ENCODE measurements around the gene FDXACB1.
"Not testable (repeated sequence)": the region's sequence is repeated elsewhere in the genome, so short reads cannot be mapped to it uniquely, and the experiment has no call there.

Gene FDXACB1

GRCh38 chr11:111909378-111909777 lies 30.4 kb upstream of the FDXACB1 start:
- Histone ChIP-seq H3K27ac (ENCODE audit: insufficient read depth, low read length, poor library complexity, severe bottlenecking) (no peak overlapping the region), H3K36me3 (ENCODE audit: control insufficient read depth, insufficient read depth, low read length) (no peaks in the 10 kb centered on the region), H3K27me3 (replicated peaks; ENCODE audit: control insufficient read depth, insufficient read depth, low read length, poor library complexity, severe bottlenecking) (peaks cover 12% of the 10 kb centered on the region), H3K9me3 (ENCODE audit: control insufficient read depth, low read length) (no peaks in the 10 kb centered on the region), H3K4me3 (ENCODE audit: insufficient read depth, low read depth, low read length, poor library complexity, severe bottlenecking) (no peak overlapping the region), H3K4me1 (ENCODE audit: control insufficient read depth, insufficient read depth, low read length, poor library complexity, severe bottlenecking) (no peaks in the 10 kb centered on the region)
- DNase-seq = no peak

GRCh38 chr11:111908639-111909305 lies 29.8 kb upstream of the FDXACB1 start:
- no peak for DNase-seq
- Histone ChIP-seq H3K27me3 (replicated peaks; ENCODE audit: control insufficient read depth, insufficient read depth, low read length, poor library complexity, severe bottlenecking) (peaks cover 10% of the 10 kb centered on the region), H3K4me3 (ENCODE audit: insufficient read depth, low read depth, low read length, poor library complexity, severe bottlenecking) (no peak overlapping the region), H3K27ac (ENCODE audit: insufficient read depth, low read length, poor library complexity, severe bottlenecking) (no peak overlapping the region), H3K36me3 (ENCODE audit: control insufficient read depth, insufficient read depth, low read length) (no peaks in the 10 kb centered on the region), H3K4me1 (ENCODE audit: control insufficient read depth, insufficient read depth, low read length, poor library complexity, severe bottlenecking) (no peaks in the 10 kb centered on the region), H3K9me3 (ENCODE audit: control insufficient read depth, low read length) (no peaks in the 10 kb centered on the region)

GRCh38 chr11:111906680-111907079 lies 27.7 kb upstream of the FDXACB1 start:
- Histone ChIP-seq H3K4me1 (ENCODE audit: control insufficient read depth, insufficient read depth, low read length, poor library complexity, severe bottlenecking) (no peaks in the 10 kb centered on the region), H3K36me3 (ENCODE audit: control insufficient read depth, insufficient read depth, low read length) (no peaks in the 10 kb centered on the region), H3K27me3 (replicated peaks; ENCODE audit: control insufficient read depth, insufficient read depth, low read length, poor library complexity, severe bottlenecking) (peaks cover 3% of the 10 kb centered on the region), H3K4me3 (ENCODE audit: insufficient read depth, low read depth, low read length, poor library complexity, severe bottlenecking) (no peak overlapping the region), H3K9me3 (ENCODE audit: control insufficient read depth, low read length) (no peaks in the 10 kb centered on the region), H3K27ac (ENCODE audit: insufficient read depth, low read length, poor library complexity, severe bottlenecking) (no peak overlapping the region)
- no peak for DNase-seq

DNA sequence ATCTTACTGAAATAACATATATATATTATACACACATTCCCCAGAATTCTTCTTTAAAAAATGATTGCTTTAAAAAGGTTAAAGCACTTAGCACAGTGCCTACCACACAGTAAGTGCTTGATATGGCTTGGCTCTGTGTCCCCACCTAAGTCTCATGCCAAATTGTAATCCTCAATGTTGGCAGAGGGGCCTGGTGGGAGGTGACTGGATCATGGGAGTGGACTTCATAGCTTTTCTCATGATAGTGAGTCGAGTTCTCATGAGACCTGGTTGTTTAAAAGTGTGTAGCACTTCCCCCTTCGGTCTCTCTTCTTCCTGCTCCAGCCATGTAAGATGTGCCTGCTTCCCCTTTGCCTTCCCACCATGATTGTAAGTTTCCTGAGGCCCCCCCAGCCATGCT lies 26.4 kb upstream of the FDXACB1 start:
- H3K4me1 ChIP-seq (ENCODE audit: control insufficient read depth, insufficient read depth, low read length, poor library complexity, severe bottlenecking) = no peaks in the 10 kb centered on the region
- H3K27me3 ChIP-seq (replicated peaks; ENCODE audit: control insufficient read depth, insufficient read depth, low read length, poor library complexity, severe bottlenecking) = no peaks in the 10 kb centered on the region
- no peak for DNase-seq
- H3K4me3 ChIP-seq (ENCODE audit: insufficient read depth, low read depth, low read length, poor library complexity, severe bottlenecking) = no peak overlapping the region
- no peak overlapping the region for H3K27ac ChIP-seq (ENCODE audit: insufficient read depth, low read length, poor library complexity, severe bottlenecking)
- no peaks in the 10 kb centered on the region for H3K36me3 ChIP-seq (ENCODE audit: control insufficient read depth, insufficient read depth, low read length)
- H3K9me3 ChIP-seq (ENCODE audit: control insufficient read depth, low read length) = no peaks in the 10 kb centered on the region

DNA sequence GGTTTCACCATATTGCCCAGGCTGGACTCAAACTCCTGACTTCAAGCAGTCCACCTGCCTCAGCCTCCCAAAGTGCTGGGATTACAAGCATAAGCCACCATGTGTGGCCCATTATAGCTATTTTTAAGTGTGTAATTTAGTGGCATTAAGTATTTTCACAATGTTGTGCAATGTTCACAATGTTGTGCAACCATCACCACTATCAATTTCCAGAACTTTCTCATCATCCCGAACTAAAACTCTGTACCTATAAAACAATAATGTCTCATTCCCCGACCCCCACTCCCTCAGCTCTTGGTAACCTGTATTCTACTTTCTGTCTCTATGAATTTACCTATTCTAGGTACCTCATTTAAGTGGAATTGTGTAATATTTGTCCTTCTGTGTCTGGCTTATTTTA lies 7.9 kb upstream of the FDXACB1 start:
- no peaks in the 10 kb centered on the region for H3K36me3 ChIP-seq (ENCODE audit: control insufficient read depth, insufficient read depth, low read length)
- H3K27ac ChIP-seq (ENCODE audit: insufficient read depth, low read length, poor library complexity, severe bottlenecking) = no peak overlapping the region
- H3K27me3 ChIP-seq (replicated peaks; ENCODE audit: control insufficient read depth, insufficient read depth, low read length, poor library complexity, severe bottlenecking) = no peaks in the 10 kb centered on the region
- no peak overlapping the region for H3K4me3 ChIP-seq (ENCODE audit: insufficient read depth, low read depth, low read length, poor library complexity, severe bottlenecking)
- no peaks in the 10 kb centered on the region for H3K4me1 ChIP-seq (ENCODE audit: control insufficient read depth, insufficient read depth, low read length, poor library complexity, severe bottlenecking)
- H3K9me3 ChIP-seq (ENCODE audit: control insufficient read depth, low read length) = no peaks in the 10 kb centered on the region
- DNase-seq = no peak

DNA sequence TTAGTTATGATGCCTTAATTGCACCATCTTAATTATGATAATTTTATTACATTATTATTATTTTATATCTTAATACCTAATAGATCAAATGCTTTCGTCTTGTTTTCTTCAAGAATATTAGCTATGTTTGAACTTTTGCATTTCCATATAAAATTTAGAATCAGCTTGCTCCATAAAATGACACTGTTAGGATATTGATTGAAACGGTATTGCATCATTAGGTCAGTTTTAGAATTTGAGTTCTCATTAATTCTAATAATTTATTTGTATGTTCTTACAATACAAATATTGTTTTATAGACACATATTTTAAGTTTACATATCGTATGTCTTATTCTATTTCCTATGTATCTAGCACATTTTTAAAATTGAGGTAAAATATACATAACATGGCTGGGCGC lies 7.1 kb upstream of the FDXACB1 start:
- DNase-seq = no peak
- H3K36me3 ChIP-seq (ENCODE audit: control insufficient read depth, insufficient read depth, low read length) = no peaks in the 10 kb centered on the region
- H3K27ac ChIP-seq (ENCODE audit: insufficient read depth, low read length, poor library complexity, severe bottlenecking) = no peak overlapping the region
- no peak overlapping the region for H3K4me3 ChIP-seq (ENCODE audit: insufficient read depth, low read depth, low read length, poor library complexity, severe bottlenecking)
- H3K9me3 ChIP-seq (ENCODE audit: control insufficient read depth, low read length) = no peaks in the 10 kb centered on the region
- no peaks in the 10 kb centered on the region for H3K4me1 ChIP-seq (ENCODE audit: control insufficient read depth, insufficient read depth, low read length, poor library complexity, severe bottlenecking)
- no peaks in the 10 kb centered on the region for H3K27me3 ChIP-seq (replicated peaks; ENCODE audit: control insufficient read depth, insufficient read depth, low read length, poor library complexity, severe bottlenecking)

- not testable (repeated sequence) for H3K27ac ChIP-seq (ENCODE audit: insufficient read depth, low read length, poor library complexity, severe bottlenecking)
These were observed 6.1 kb upstream of the FDXACB1 start for GRCh38 chr11:111885053-111885452.

GRCh38 chr11:111882202-111882601 lies 3.2 kb upstream of the FDXACB1 start:
- Histone ChIP-seq H3K36me3 (ENCODE audit: control insufficient read depth, insufficient read depth, low read length) (no peaks in the 10 kb centered on the region), H3K27me3 (replicated peaks; ENCODE audit: control insufficient read depth, insufficient read depth, low read length, poor library complexity, severe bottlenecking) (no peaks in the 10 kb centered on the region), H3K9me3 (ENCODE audit: control insufficient read depth, low read length) (no peaks in the 10 kb centered on the region), H3K4me3 (ENCODE audit: insufficient read depth, low read depth, low read length, poor library complexity, severe bottlenecking) (no peak overlapping the region), H3K27ac (ENCODE audit: insufficient read depth, low read length, poor library complexity, severe bottlenecking) (no peak overlapping the region), H3K4me1 (ENCODE audit: control insufficient read depth, insufficient read depth, low read length, poor library complexity, severe bottlenecking) (peaks cover 14% of the 10 kb centered on the region)
- no peak for DNase-seq

More at GRCh38 chr11:111885053-111885452, 6.1 kb upstream of the FDXACB1 start:
- DNase-seq; H3K4me1 ChIP-seq (ENCODE audit: control insufficient read depth, insufficient read depth, low read length, poor library complexity, severe bottlenecking); H3K4me3 ChIP-seq (ENCODE audit: insufficient read depth, low read depth, low read length, poor library complexity, severe bottlenecking); H3K9me3 ChIP-seq (ENCODE audit: control insufficient read depth, low read length); H3K27me3 ChIP-seq (replicated peaks; ENCODE audit: control insufficient read depth, insufficient read depth, low read length, poor library complexity, severe bottlenecking); H3K36me3 ChIP-seq (ENCODE audit: control insufficient read depth, insufficient read depth, low read length): not testable (repeated sequence)

DNA sequence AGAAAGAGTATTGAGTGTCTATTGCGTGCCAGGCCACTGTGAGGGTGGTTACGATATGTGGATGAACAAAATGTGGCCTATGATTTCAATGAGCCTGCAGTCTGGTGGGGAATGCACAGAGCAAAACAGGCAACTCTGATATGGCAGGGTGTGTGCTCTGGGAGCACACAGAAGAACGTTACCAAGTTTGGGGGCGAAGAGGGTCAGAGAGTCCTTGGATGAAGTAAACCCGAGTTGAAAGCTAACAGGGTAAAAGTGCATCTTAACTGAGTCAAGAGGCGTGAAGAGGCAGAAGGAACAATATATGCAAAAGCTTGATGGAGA lies 634 bp upstream of the FDXACB1 start:
- H3K27ac ChIP-seq (ENCODE audit: insufficient read depth, low read length, poor library complexity, severe bottlenecking) = peak overlapping the region; percentile 96
- H3K4me1 ChIP-seq (ENCODE audit: control insufficient read depth, insufficient read depth, low read length, poor library complexity, severe bottlenecking) = peaks cover 14% of the 10 kb centered on the region
- no peaks in the 10 kb centered on the region for H3K9me3 ChIP-seq (ENCODE audit: control insufficient read depth, low read length)
- H3K4me3 ChIP-seq (ENCODE audit: insufficient read depth, low read depth, low read length, poor library complexity, severe bottlenecking) = peak overlapping the region; percentile 53
- DNase-seq = no peak
- H3K36me3 ChIP-seq (ENCODE audit: control insufficient read depth, insufficient read depth, low read length) = no peaks in the 10 kb centered on the region
- H3K27me3 ChIP-seq (replicated peaks; ENCODE audit: control insufficient read depth, insufficient read depth, low read length, poor library complexity, severe bottlenecking) = no peaks in the 10 kb centered on the region

GRCh38 chr11:111878385-111878848 lies 548 bp downstream of the FDXACB1 start:
- no peak for DNase-seq
- Histone ChIP-seq H3K27me3 (replicated peaks; ENCODE audit: control insufficient read depth, insufficient read depth, low read length, poor library complexity, severe bottlenecking) (no peaks in the 10 kb centered on the region), H3K27ac (ENCODE audit: insufficient read depth, low read length, poor library complexity, severe bottlenecking) (peak overlapping the region; percentile 96), H3K4me3 (ENCODE audit: insufficient read depth, low read depth, low read length, poor library complexity, severe bottlenecking) (peak overlapping the region; percentile 53), H3K9me3 (ENCODE audit: control insufficient read depth, low read length) (no peaks in the 10 kb centered on the region), H3K4me1 (ENCODE audit: control insufficient read depth, insufficient read depth, low read length, poor library complexity, severe bottlenecking) (peaks cover 14% of the 10 kb centered on the region), H3K36me3 (ENCODE audit: control insufficient read depth, insufficient read depth, low read length) (no peaks in the 10 kb centered on the region)
